Spleen (tissue), 11 donors: ENCODE data around the gene ZNF385D. TPM values are rescaled to one million over a fixed set of nuclear protein-coding genes. Genes with fewer than 3 reads are reported as not detected.

Experiments used
- DNase-seq: peaks from one replicate; pipeline ENCODE4 v3.0.0-alpha.2; 2020
- H3K27ac ChIP-seq, 8 donors: fragments of 200-600 bp; sonication (generic) in 7 of 8; 1 replicate in 4 of 8; 2 replicates in 4 of 8; pipeline versions ENCODE4 v1.5.0 to v1.8.0; 2016 to 2021; ENCODE audit warnings: inconsistent platforms in 4 of 8, mild to moderate bottlenecking in 4 of 8, moderate library complexity in 1 of 8
- H3K27me3 ChIP-seq, 7 donors: fragments of 200-600 bp; sonication (generic) in 6 of 7; replicated peaks in 1 of 7; 1 replicate in 4 of 7; 2 replicates in 3 of 7; pipeline versions ENCODE4 v1.5.0 to v1.8.0; 2016 to 2021; ENCODE audit warnings: inconsistent platforms in 3 of 7, mild to moderate bottlenecking in 1 of 7
- H3K36me3 ChIP-seq, 6 donors: fragments of 200-600 bp; sonication (generic) in 5 of 6; 1 replicate in 4 of 6; 2 replicates in 2 of 6; pipeline versions ENCODE4 v1.5.0 to v1.8.0; 2016 to 2021; ENCODE audit warnings: inconsistent platforms in 2 of 6
- H3K4me1 ChIP-seq, 6 donors: fragments of 200-600 bp; sonication (generic) in 5 of 6; 1 replicate in 3 of 6; 2 replicates in 3 of 6; pipeline versions ENCODE4 v1.5.0 to v1.8.0; 2016 to 2021; ENCODE audit warnings: inconsistent platforms in 3 of 6
- H3K4me3 ChIP-seq, 8 donors: fragments of 200-600 bp; sonication (generic) in 7 of 8; 1 replicate in 4 of 8; 2 replicates in 4 of 8; pipeline versions ENCODE4 v1.5.0 to v1.8.0; 2016 to 2021; ENCODE audit warnings: inconsistent platforms in 4 of 8, mild to moderate bottlenecking in 4 of 8, moderate library complexity in 2 of 8
- H3K9me3 ChIP-seq, 8 donors: fragments of 200-600 bp; sonication (generic) in 7 of 8; 1 replicate in 4 of 8; 2 replicates in 4 of 8; pipeline versions ENCODE4 v1.5.0 to v1.8.0; 2016 to 2021; ENCODE audit warnings: inconsistent platforms in 4 of 8
- POLR2A ChIP-seq, 3 donors: fragments of 450-650 bp; IDR thresholded peaks; one replicate each; pipeline ENCODE4 v1.5.1; 2017; ENCODE audit warnings: antibody characterized with exemption in 3 of 3, mild to moderate bottlenecking in 1 of 3
- POLR2AphosphoS5 ChIP-seq, 3 donors: sonication (generic); formaldehyde crosslinking; IDR thresholded peaks; one replicate each; pipeline ENCODE4 v1.5.1; 2017; ENCODE audit warnings: antibody characterized with exemption in 3 of 3
- WGBS, 5 donors: extraction: QIAGEN DNeasy Blood & Tissue Kit in 3 of 5; methylation state at CpG; one replicate each; pipeline versions ENCODE4 v1.1.5 to v1.1.7; 2013 to 2018; 5-methylcytosine and 5-hydroxymethylcytosine counted together
- intact Hi-C: fragments of 100-400 bp; cut with DNase I; formaldehyde crosslinking; loops from one replicate; pipeline ENCODE4 v1.15.0; 2023; ENCODE audit warnings: low total_unique reads
- polyA plus RNA-seq, 3 donors: library from polyadenylated mRNA; stranded (reverse); fragments of 200-250 nt; gene quantifications; one replicate each; pipeline ENCODE4 v1.2.1, GENCODE V29; 2013
- total RNA-seq, 7 donors: library from RNA; depleted of rRNA in 3 of 7; stranded (reverse); fragments of >200 nt in 3 of 7; fragmentation: NEBNext Ultra II Directional in 4 of 7; extraction: Animal tissue kit (Norgen Biotek cat#: 25700) in 4 of 7; gene quantifications; one replicate each; pipeline versions ENCODE4 v1.1.0 to v1.2.1, GENCODE V29; 2016 to 2021
- TF ChIP-seq, protein P1 (sequence below), 11 experiments: fragments of 200-600 bp in 7 of 11; fragments of 450-650 bp in 4 of 11; sonication (generic) in 4 of 11; IDR thresholded peaks in 8 of 11; conservative IDR thresholded peaks in 3 of 11; 1 replicate in 7 of 11; 2 replicates in 4 of 11; pipeline versions ENCODE4 v1.4.0 to v1.8.0; 2016 to 2021; ENCODE audit warnings: antibody characterized with exemption in 11 of 11, inconsistent platforms in 4 of 11, mild to moderate bottlenecking in 1 of 11
- donor health status: healthy with polysubstance abuse.
- donor health status: DM: no; HTN: no; CAD: no; lungs with moderate emphysema.
- donor health status: DM: no; HTN: no; CAD: no.
- donor health status: Bipolar disorder and iron deficiency.
- donor health status: healthy.
- donor health status: DM: no; HTN: no; CAD: no.
- donor health status: DM: yes; HTN: yes; CAD: no.

The ZNF385D gene
- total and polyA plus RNA-seq, 10 donors: 0.05 to 3.2 (median 0.70) TPM

DNA sequence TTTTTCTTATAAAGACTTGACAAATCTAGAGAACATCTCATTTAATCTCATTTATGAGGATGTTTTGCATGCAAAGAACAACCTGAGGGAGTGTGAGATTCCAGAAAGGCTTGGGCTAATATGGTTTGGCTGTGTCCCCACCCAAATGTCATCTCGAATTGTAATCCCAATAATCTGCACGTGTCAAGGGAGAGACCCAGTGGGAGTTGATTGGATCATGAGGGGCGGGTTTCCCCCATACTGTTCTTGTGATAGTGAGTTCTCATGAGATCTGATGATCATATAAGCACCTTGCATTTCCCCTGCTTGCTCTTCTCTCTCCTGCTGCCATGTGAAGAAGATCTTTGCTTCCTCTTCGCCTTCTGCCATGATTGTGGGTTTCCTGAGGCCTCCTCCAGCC lies 103.0 kb downstream of the ZNF385D start:
- 70 to 84% (median 80%) methylated on average over 4 of the region's 4 CpGs for WGBS, 5 donors
- Histone ChIP-seq H3K27ac (no peak overlapping the region), H3K27me3 (no peaks in the 10 kb centered on the region), H3K4me3 (no peak overlapping the region), H3K9me3 (peaks cover 0 to 5% (median 0%) of the 10 kb centered on the region in 8 donors), H3K4me1 (peaks cover 0 to 8% (median 0%) of the 10 kb centered on the region in 6 donors), H3K36me3 (no peaks in the 10 kb centered on the region)
- no peak for DNase-seq
- intact Hi-C loops: no loop called here
- TF ChIP-seq POLR2AphosphoS5 (IDR thresholded peaks at IDR 0.05) (no peak), POLR2A (IDR thresholded peaks at IDR 0.05) (no peak)
- TF ChIP-seq, protein P1, sequence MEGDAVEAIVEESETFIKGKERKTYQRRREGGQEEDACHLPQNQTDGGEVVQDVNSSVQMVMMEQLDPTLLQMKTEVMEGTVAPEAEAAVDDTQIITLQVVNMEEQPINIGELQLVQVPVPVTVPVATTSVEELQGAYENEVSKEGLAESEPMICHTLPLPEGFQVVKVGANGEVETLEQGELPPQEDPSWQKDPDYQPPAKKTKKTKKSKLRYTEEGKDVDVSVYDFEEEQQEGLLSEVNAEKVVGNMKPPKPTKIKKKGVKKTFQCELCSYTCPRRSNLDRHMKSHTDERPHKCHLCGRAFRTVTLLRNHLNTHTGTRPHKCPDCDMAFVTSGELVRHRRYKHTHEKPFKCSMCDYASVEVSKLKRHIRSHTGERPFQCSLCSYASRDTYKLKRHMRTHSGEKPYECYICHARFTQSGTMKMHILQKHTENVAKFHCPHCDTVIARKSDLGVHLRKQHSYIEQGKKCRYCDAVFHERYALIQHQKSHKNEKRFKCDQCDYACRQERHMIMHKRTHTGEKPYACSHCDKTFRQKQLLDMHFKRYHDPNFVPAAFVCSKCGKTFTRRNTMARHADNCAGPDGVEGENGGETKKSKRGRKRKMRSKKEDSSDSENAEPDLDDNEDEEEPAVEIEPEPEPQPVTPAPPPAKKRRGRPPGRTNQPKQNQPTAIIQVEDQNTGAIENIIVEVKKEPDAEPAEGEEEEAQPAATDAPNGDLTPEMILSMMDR (IDR thresholded peaks at IDR 0.05 in 8 of 11, conservative IDR thresholded peaks at IDR 0.05 in 3 of 11): no peak

GRCh38 chr3:21645121-21645897 lies 105.7 kb downstream of the ZNF385D start:
- 63 to 75% (median 69%) methylated on average over 4 of the region's 4 CpGs for whole genome bisulfite sequencing, 5 donors

DNA sequence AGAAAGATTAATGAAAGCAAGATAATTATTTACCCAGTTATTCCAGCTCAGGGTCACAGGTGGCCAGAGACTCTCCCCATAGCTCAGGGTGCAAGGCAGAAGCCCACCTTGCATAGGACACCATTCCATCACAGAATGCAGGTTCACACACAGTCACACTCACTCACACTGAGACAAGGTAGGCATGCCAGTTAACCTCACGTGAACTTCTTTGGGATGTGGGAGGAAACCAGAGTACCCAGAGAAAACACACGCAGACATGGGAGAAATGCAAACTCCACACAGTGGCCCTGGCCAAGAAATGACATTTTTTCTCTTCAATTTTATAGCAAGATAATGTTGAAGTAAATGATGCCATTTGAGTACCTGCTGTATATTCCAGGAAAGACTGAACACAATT lies 106.7 kb downstream of the ZNF385D start:
- no peak for DNase-seq
- Histone ChIP-seq H3K4me1 (peaks cover 0 to 8% (median 0%) of the 10 kb centered on the region in 6 donors), H3K9me3 (peaks cover 0 to 13% (median 3%) of the 10 kb centered on the region in 8 donors), H3K4me3 (no peak overlapping the region), H3K27ac (no peak overlapping the region), H3K27me3 (no peaks in the 10 kb centered on the region), H3K36me3 (no peaks in the 10 kb centered on the region)
- WGBS, 5 donors: 87 to 94% (median 90%) methylated on average over 2 of the region's 2 CpGs
- intact Hi-C loops: no loop called here
- TF ChIP-seq, protein P1 (IDR thresholded peaks at IDR 0.05 in 8 of 11, conservative IDR thresholded peaks at IDR 0.05 in 3 of 11): no peak
- TF ChIP-seq POLR2A (IDR thresholded peaks at IDR 0.05): no peak
- TF ChIP-seq POLR2AphosphoS5 (IDR thresholded peaks at IDR 0.05): no peak

More at GRCh38 chr3:21645121-21645897, 105.7 kb downstream of the ZNF385D start:
- Histone ChIP-seq H3K27me3 (no peaks in the 10 kb centered on the region), H3K4me1 (peaks cover 0 to 8% (median 0%) of the 10 kb centered on the region in 6 donors), H3K9me3 (peaks cover 0 to 8% (median 2%) of the 10 kb centered on the region in 8 donors), H3K36me3 (no peaks in the 10 kb centered on the region), H3K4me3 (no peak overlapping the region), H3K27ac (peak overlapping the region in 5 of 8 donors; percentile 5 to 52 (median 31))
- intact Hi-C loops: no loop called here
- no peak for DNase-seq
- TF ChIP-seq POLR2A (IDR thresholded peaks at IDR 0.05): no peak
- TF ChIP-seq POLR2AphosphoS5 (IDR thresholded peaks at IDR 0.05): no peak
- TF ChIP-seq, protein P1 (IDR thresholded peaks at IDR 0.05 in 8 of 11, conservative IDR thresholded peaks at IDR 0.05 in 3 of 11): no peak

DNA sequence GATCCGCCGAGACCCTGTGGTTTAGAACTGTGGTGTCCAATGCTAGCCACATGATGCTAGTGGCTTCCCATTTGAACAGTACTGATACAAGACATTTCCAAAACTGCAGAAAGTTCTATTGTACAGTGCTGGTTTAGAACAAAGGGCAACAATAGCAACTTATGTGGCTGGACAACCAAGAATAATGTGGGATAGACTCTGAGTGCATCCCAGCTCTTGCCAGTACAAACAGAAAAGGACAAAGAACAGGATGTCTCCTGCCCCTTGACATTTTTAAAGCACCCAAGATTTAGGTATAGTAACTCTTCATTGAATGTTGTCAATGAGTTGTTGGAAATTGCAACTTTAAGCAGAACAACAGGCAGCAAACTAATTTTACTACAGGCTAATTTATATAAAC lies 107.3 kb downstream of the ZNF385D start:
- no peak for DNase-seq
- H3K9me3 ChIP-seq: peaks cover 0 to 13% (median 3%) of the 10 kb centered on the region in 8 donors
- intact Hi-C loops: no loop called here
- no peak overlapping the region for H3K4me3 ChIP-seq
- TF ChIP-seq POLR2AphosphoS5 (IDR thresholded peaks at IDR 0.05) (no peak), POLR2A (IDR thresholded peaks at IDR 0.05) (no peak)
- TF ChIP-seq, protein P1 (IDR thresholded peaks at IDR 0.05 in 8 of 11, conservative IDR thresholded peaks at IDR 0.05 in 3 of 11): no peak
- H3K4me1 ChIP-seq: peaks cover 0 to 8% (median 0%) of the 10 kb centered on the region in 6 donors
- H3K36me3 ChIP-seq: no peaks in the 10 kb centered on the region
- H3K27ac ChIP-seq: no peak overlapping the region
- 65 to 91% (median 72%) methylated on average over 2 of the region's 2 CpGs for WGBS, 5 donors
- H3K27me3 ChIP-seq: no peaks in the 10 kb centered on the region
